Thyroid gland (tissue), 4 donors: Measurements from ENCODE around the gene PDCD7.

Experiments
- POLR2A ChIP-seq, 2 donors: fragments of 450-650 bp; IDR thresholded peaks; one replicate each; pipeline ENCODE4 v1.6.1; 2017; ENCODE audit warnings: antibody characterized with exemption in 2 of 2, mild to moderate bottlenecking in 2 of 2, moderate library complexity in 1 of 2
- TF ChIP-seq, protein P1 (sequence below), 6 experiments: fragments of 200-600 bp in 3 of 6; fragments of 450-650 bp in 3 of 6; sonication (generic) in 3 of 6; IDR thresholded peaks; one replicate each; pipeline ENCODE4 v1.5.1; 2016 to 2019; ENCODE audit warnings: antibody characterized with exemption in 6 of 6, mild to moderate bottlenecking in 2 of 6, inconsistent platforms in 1 of 6, moderate library complexity in 1 of 6

DNA sequence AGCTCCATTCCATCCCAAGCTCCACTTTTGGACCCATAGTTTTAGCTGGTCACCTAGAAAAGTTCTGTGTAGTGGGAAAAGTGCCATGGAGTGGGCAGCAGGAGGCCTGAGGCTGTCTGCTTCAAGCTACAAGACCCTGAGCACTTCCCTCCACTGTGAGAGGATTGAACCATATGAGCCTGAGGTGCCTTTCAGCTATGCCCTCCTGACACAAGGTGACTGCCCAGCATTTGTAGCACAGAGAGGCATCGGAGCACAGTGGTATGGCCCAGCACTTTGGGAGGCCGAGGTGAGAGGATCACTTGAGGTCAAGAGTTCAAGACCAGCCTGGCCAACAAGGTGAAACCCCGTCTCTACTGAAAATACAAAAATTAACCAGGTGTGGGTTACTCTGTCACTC, 61.0 kb downstream of the PDCD7 start:
- TF ChIP-seq, protein P1, sequence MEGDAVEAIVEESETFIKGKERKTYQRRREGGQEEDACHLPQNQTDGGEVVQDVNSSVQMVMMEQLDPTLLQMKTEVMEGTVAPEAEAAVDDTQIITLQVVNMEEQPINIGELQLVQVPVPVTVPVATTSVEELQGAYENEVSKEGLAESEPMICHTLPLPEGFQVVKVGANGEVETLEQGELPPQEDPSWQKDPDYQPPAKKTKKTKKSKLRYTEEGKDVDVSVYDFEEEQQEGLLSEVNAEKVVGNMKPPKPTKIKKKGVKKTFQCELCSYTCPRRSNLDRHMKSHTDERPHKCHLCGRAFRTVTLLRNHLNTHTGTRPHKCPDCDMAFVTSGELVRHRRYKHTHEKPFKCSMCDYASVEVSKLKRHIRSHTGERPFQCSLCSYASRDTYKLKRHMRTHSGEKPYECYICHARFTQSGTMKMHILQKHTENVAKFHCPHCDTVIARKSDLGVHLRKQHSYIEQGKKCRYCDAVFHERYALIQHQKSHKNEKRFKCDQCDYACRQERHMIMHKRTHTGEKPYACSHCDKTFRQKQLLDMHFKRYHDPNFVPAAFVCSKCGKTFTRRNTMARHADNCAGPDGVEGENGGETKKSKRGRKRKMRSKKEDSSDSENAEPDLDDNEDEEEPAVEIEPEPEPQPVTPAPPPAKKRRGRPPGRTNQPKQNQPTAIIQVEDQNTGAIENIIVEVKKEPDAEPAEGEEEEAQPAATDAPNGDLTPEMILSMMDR (IDR thresholded peaks at IDR 0.05), result no peak
- TF ChIP-seq POLR2A (IDR thresholded peaks at IDR 0.05), result no peak
